AG04450 (cell line): ENCODE measurements around the gene PERM1. TPM values are rescaled to one million over a fixed set of nuclear protein-coding genes. Genes with fewer than 3 reads are reported as not detected.

Experiments used
- CTCF ChIA-PET: fragments of 300-600, 350-600 bp; formaldehyde crosslinking; extraction: SDS; loops from one replicate; lab custom pipeline; 2022; ENCODE audit warnings: antibody characterized with exemption, inconsistent platforms; lab: Charles Lee
- POLR2A ChIA-PET: fragments of 350-600 bp; formaldehyde crosslinking; extraction: SDS; loops from one replicate; lab custom pipeline; 2021; ENCODE audit warnings: antibody characterized with exemption, inconsistent platforms; lab: Yijun Ruan, JAX
- DNase-seq: peaks from one replicate; pipeline ENCODE4 v3.0.0-alpha.2; 2011; ENCODE audit warnings: low read depth, low spot score
- H3K27ac ChIP-seq: one replicate; pipeline ENCODE4 v1.5.1; 2012; ENCODE audit warnings: low read depth, low read length, control low read depth
- H3K27me3 ChIP-seq: one replicate; pipeline ENCODE4 v1.6.0; 2012; ENCODE audit warnings: low read length; ENCODE audit not compliant: control insufficient read depth, insufficient read depth
- H3K4me3 ChIP-seq: 2 replicates; pipeline ENCODE4 v1.5.1; 2011; ENCODE audit warnings: mild to moderate bottlenecking, low read depth, low read length, control low read depth
- H3K9me3 ChIP-seq: 2 replicates; pipeline ENCODE4 v1.5.1; 2012; ENCODE audit warnings: low read length; ENCODE audit not compliant: control insufficient read depth, insufficient read depth
- polyA plus RNA-seq: library from polyadenylated mRNA; depleted of rRNA; stranded (reverse); fragments of >200 nt; gene quantifications from 2 replicates; pipeline ENCODE4 v1.2.3, GENCODE V29; 2011
- TF ChIP-seq, protein P1 (sequence below): IDR thresholded peaks from 2 replicates; pipeline ENCODE4 v1.5.1; 2011; ENCODE audit warnings: low read depth, low read length, control low read depth, inconsistent platforms

Gene PERM1
- polyA plus RNA-seq, 1 experiment: not detected

DNA sequence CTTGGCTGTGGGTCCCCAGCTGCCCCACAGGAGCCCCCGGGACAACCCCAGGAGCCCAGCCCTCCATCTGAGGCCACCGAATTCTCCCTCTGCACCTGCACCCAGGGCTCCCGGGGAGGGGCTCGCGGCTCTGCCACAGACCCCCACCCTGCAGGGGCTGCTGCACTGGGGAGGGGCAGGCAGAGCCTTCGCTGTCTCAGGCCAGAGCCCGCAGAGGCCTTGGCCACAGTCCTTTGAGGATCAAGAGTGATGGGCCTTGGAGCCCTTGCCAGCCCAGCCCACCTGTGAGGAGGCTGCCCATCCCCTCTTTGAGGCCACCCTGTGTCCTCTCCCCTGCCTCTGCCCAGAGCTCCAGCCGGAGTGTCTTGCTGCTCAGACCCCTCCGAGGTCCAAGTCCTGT is 6.5 kb downstream of the PERM1 start:
- Histone ChIP-seq H3K27me3 (peaks cover 21% of the 10 kb centered on the region), H3K9me3 (peaks cover 10% of the 10 kb centered on the region; the same call in 1 of the 2 replicates), H3K4me3 (no peak overlapping the region), H3K27ac (no peak overlapping the region)
- TF ChIP-seq, protein P1, sequence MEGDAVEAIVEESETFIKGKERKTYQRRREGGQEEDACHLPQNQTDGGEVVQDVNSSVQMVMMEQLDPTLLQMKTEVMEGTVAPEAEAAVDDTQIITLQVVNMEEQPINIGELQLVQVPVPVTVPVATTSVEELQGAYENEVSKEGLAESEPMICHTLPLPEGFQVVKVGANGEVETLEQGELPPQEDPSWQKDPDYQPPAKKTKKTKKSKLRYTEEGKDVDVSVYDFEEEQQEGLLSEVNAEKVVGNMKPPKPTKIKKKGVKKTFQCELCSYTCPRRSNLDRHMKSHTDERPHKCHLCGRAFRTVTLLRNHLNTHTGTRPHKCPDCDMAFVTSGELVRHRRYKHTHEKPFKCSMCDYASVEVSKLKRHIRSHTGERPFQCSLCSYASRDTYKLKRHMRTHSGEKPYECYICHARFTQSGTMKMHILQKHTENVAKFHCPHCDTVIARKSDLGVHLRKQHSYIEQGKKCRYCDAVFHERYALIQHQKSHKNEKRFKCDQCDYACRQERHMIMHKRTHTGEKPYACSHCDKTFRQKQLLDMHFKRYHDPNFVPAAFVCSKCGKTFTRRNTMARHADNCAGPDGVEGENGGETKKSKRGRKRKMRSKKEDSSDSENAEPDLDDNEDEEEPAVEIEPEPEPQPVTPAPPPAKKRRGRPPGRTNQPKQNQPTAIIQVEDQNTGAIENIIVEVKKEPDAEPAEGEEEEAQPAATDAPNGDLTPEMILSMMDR: no peak
- ChIA-PET POLR2A (interaction anchor here (2.1 kb wide), 1 partner anchor 9 kb away, joined by 6 read pairs; the partner anchor contains the start of gene PLEKHN1), CTCF (interaction anchor here (2.2 kb wide), 1 partner anchor 70 kb away, joined by 14 read pairs; no protein-coding TSS in a partner anchor)
- no peak for DNase-seq

DNA sequence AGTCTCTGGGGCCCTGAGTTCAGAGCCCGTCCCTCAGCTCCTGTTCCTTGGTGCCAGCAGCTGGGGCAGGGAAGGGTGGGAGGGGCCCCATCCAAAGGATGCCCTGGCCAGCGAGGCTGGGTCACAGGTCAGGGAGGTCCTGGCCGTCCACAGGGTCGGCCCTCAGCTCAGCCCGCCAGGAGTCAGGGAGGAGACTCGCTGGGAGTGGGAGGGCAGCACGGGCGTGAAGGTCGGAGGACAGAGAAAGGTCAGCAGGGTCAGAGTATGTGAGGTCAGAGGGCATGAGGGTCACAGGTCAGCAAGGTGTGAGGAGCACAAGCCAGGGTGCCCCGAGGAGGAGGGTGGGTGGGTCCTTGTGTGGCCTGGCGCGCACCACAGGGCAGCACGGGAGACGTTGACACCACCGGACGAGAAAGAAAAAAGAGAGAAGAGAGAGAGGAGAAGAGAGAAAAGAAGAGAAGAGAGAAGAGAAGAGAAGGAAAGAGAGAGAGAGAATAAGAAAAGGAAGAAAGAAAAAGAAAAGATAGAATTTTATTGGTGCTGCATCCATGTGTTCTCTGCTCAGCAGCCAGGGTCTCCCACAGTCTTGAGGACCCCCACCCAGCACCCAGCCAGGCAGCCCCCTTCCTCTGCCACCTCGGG is 7.1 kb downstream of the PERM1 start:
- H3K4me3 ChIP-seq: no peak overlapping the region
- H3K27me3 ChIP-seq: peaks cover 26% of the 10 kb centered on the region
- H3K27ac ChIP-seq: no peak overlapping the region
- CTCF ChIA-PET: interaction anchor here (0.6 to 2.2 kb wide), 2 partner anchors 70 to 76 kb away, joined by 3 to 14 read pairs; no protein-coding TSS in a partner anchor
- peaks cover 15% of the 10 kb centered on the region; the same call in 1 of the 2 replicates for H3K9me3 ChIP-seq
- no peak for DNase-seq
- POLR2A ChIA-PET: interaction anchor here (2.1 kb wide), 1 partner anchor 8 kb away, joined by 6 read pairs; the partner anchor contains the start of gene PLEKHN1
- TF ChIP-seq, protein P1: no peak

DNA sequence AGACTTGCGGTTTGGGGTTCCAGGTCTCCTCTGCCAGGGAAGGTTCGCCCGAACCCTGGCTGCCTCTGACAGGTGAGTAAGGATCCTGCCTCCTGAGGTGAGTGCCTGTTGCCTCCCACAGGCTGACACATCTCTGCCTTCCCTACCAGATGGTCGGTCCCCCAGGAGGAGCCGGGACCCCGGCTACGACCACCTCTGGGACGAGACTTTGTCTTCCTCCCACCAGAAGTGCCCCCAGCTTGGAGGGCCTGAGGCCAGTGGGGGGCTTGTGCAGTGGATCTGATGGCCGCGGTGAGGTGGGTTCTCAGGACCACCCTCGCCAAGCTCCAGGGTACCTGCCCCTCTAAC is 7.6 kb downstream of the PERM1 start:
- POLR2A ChIA-PET: no interaction called here
- peaks cover 26% of the 10 kb centered on the region for H3K27me3 ChIP-seq
- CTCF ChIA-PET: interaction anchor here (0.6 kb wide), 1 partner anchor 76 kb away, joined by 3 read pairs; no protein-coding TSS in a partner anchor

DNA sequence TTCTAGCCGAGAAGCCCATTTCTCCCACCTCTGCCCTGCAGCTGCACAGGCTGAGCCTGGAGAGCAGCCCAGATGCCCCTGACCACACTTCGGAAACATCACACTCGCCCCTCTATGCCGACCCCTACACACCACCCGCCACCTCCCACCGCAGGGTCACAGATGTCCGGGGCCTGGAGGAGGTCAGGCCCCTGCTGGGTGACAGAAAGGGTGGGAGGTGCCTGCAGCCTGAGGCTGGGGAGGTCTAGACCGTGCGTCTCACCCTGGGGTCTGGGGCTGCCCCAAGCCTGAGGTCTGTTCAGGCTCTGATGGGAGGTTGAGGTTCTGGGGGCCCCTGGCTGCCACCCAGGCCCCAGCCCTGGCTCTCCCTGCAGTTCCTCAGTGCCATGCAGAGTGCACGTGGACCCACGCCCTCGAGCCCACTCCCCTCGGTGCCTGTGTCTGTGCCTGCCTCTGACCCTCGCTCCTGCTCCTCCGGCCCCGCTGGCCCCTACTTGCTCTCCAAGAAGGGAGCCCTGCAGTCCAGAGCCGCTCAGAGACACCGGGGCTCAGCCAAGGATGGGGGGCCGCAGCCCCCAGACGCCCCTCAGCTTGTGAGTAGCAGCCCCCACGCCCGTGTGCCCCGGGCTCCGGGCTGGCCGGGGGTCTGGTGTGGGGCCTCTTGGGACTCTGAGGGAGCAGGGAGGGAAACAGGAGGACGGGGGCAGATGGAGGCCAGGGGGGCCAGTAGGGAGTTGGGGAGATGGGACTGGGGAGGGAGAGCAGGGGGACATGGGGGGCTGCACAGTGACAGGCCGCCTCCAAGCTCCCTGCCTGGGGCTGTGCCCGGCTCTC is 8.2 kb downstream of the PERM1 start:
- POLR2A ChIA-PET: no interaction called here
- peaks cover 14% of the 10 kb centered on the region; the same call in 1 of the 2 replicates for H3K9me3 ChIP-seq

More for the DNA sequence above, 7.6 kb downstream of the PERM1 start:
- H3K9me3 ChIP-seq: peaks cover 15% of the 10 kb centered on the region; the same call in 1 of the 2 replicates
- no peak overlapping the region for H3K27ac ChIP-seq
- TF ChIP-seq, protein P1: no peak
- no peak for DNase-seq
- H3K4me3 ChIP-seq: no peak overlapping the region

More for the DNA sequence above, 8.2 kb downstream of the PERM1 start:
- Histone ChIP-seq H3K4me3 (no peak overlapping the region), H3K27ac (no peak overlapping the region), H3K27me3 (peaks cover 26% of the 10 kb centered on the region)
- no peak for DNase-seq
- CTCF ChIA-PET: no interaction called here
- TF ChIP-seq, protein P1: no peak
